MCF 10A (cell line): ENCODE measurements around the gene SLC38A3. TPM values are rescaled to one million over a fixed set of nuclear protein-coding genes. Genes with fewer than 3 reads are reported as not detected.

Source experiments
- BruUV-seq: library from RNA; stranded (reverse); fragments of 400-500 nt; replicated peaks from 2 replicates; lab custom pipeline; 2021; lab: Mats Ljungman, UMichigan
- CTCF ChIA-PET: fragments of 300-600 bp; sonication (Branson Sonifier 250); formaldehyde crosslinking; extraction: SDS; loops from one replicate; lab custom pipeline; 2021; ENCODE audit warnings: antibody characterized with exemption, inconsistent platforms; lab: Yijun Ruan, JAX
- POLR2A ChIA-PET: fragments of 300-600, 350-650 bp; sonication (Branson Sonifier 250); formaldehyde crosslinking; extraction: SDS; loops from one replicate; lab custom pipeline; 2020; ENCODE audit warnings: antibody characterized with exemption, inconsistent platforms; lab: Yijun Ruan, JAX
- DNase-seq: peaks from one replicate; pipeline ENCODE4 v3.0.0-alpha.2; 2018; ENCODE audit not compliant: unreplicated experiment
- H3K27ac Mint-ChIP-seq: one replicate; pipeline ENCODE4 v1.8.0; 2022; ENCODE audit warnings: mild to moderate bottlenecking, low read depth, mixed read lengths; ENCODE audit not compliant: unreplicated experiment
- H3K27me3 Mint-ChIP-seq: one replicate; pipeline ENCODE4 v1.8.0; 2022; ENCODE audit warnings: mixed read lengths; ENCODE audit not compliant: insufficient read depth, unreplicated experiment
- H3K36me3 Mint-ChIP-seq: one replicate; pipeline ENCODE4 v1.8.0; 2022; ENCODE audit warnings: mild to moderate bottlenecking, moderate library complexity, mixed read lengths; ENCODE audit not compliant: insufficient read depth, unreplicated experiment
- H3K4me1 Mint-ChIP-seq: one replicate; pipeline ENCODE4 v1.8.0; 2022; ENCODE audit warnings: mixed read lengths; ENCODE audit not compliant: insufficient read depth, unreplicated experiment
- H3K4me3 Mint-ChIP-seq: one replicate; pipeline ENCODE4 v1.8.0; 2022; ENCODE audit warnings: mild to moderate bottlenecking, moderate library complexity, mixed read lengths; ENCODE audit not compliant: unreplicated experiment
- H3K9me3 Mint-ChIP-seq: one replicate; pipeline ENCODE4 v1.8.0; 2022; ENCODE audit warnings: mixed read lengths; ENCODE audit not compliant: unreplicated experiment
- intact Hi-C: fragments of 100-400 bp; cut with micrococcal nuclease; formaldehyde crosslinking; loops from 2 replicates; pipeline ENCODE4 v1.14.1; 2022
- total RNA-seq: library from RNA; stranded (reverse); gene quantifications from 2 replicates; pipeline ENCODE4 v1.2.3, GENCODE V29; 2022
- TF ChIP-seq, protein P1 (sequence below): fragments of 200-600 bp; IDR thresholded peaks from one replicate; pipeline ENCODE4 v1.8.0; 2022; ENCODE audit warnings: antibody characterized with exemption, mild to moderate bottlenecking; ENCODE audit not compliant: unreplicated experiment

Gene SLC38A3
- total RNA-seq, 1 experiment from 2014 or later = not detected

DNA sequence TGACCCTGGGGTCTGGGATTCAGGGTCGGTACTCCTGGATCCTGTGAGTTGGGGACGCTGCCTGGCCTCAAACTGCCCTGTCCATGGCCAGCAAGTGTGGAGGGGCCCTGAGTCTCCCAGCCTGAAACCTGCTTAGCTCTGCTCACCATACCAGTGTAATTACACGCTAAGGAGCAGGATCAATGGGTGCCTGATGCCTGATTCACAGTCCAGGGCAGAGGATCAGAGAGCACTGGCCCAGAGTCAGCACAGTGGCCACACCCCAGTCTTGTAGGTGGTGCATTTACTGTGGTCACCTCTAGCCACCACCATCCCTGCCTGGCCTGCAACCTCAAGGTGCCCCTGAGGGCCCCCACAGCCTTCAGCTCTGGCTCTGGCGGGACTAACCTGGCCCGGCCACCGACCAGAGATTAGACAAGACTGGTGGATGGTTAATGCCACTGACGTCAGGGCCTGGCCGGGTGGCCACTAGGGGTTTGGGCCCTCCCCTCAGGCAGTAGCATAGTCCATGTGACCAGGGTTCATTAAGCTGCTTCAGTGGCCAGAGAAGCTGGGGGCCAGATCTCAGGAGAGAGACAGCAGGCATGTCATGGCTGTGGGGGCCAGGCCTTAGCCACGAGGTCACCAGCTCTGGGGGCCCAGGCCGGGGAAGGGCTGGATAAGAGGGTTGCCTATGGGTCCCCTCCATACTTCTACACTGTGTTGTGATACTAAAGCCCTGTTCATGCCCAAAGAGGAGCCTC is 3.3 kb upstream of the SLC38A3 start:
- Mint-ChIP-seq H3K4me1 (no peaks in the 10 kb centered on the region), H3K4me3 (no peak overlapping the region), H3K36me3 (no peaks in the 10 kb centered on the region), H3K27me3 (no peaks in the 10 kb centered on the region), H3K9me3 (no peaks in the 10 kb centered on the region), H3K27ac (no peak overlapping the region)
- ChIA-PET CTCF (interaction anchor here (0.6 to 3.4 kb wide), 6 partner anchors 10 to 265 kb away, joined by 3 to 28 read pairs (median 4); partner anchors contain the start of gene GNAT1), POLR2A (no interaction called here)
- DNase-seq = no peak
- TF ChIP-seq, protein P1, sequence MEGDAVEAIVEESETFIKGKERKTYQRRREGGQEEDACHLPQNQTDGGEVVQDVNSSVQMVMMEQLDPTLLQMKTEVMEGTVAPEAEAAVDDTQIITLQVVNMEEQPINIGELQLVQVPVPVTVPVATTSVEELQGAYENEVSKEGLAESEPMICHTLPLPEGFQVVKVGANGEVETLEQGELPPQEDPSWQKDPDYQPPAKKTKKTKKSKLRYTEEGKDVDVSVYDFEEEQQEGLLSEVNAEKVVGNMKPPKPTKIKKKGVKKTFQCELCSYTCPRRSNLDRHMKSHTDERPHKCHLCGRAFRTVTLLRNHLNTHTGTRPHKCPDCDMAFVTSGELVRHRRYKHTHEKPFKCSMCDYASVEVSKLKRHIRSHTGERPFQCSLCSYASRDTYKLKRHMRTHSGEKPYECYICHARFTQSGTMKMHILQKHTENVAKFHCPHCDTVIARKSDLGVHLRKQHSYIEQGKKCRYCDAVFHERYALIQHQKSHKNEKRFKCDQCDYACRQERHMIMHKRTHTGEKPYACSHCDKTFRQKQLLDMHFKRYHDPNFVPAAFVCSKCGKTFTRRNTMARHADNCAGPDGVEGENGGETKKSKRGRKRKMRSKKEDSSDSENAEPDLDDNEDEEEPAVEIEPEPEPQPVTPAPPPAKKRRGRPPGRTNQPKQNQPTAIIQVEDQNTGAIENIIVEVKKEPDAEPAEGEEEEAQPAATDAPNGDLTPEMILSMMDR = no peak
- BruUV-seq = no TSS peak
- intact Hi-C loops = no loop called here

DNA sequence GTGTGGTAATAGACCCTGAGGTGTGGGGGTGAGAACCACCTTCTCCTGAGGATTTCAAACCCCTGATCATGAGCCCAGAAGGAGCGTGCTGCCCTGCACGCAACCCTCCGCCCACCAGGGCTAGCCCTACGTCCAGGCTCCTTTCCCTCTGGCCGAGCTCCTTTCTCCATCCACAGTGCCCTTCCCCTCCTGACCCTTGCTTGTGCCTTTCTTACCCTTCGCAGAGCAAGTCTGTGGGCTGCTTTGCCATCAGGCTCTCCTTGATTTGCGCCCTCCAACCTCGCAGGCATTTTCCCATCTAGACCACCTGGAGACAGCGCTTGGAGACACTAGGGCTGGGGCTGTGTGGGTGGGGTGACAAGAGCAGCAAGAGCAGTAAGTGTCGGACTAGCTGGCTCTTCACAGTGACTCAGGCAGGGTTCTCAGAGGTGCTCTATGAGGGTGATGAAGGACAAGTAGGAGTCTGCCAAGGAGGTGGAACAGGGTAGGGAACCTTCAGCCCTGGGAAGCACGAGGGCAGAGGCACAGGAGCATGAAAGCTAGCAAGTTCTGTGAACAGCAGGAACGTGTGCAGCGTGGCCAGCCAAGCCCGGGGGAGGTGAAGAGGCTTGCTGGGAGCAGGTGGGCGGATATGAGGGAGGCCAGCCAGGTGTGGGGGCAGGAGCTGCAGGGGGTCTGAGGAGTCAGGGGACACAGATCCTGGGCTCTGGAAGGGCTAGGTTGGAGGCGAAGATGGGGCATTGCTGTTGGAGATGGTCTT is 2.5 kb upstream of the SLC38A3 start:
- H3K4me3 Mint-ChIP-seq = no peak overlapping the region
- intact Hi-C loops = no loop called here
- no TSS peak for BruUV-seq
- TF ChIP-seq, protein P1 = no peak
- CTCF ChIA-PET = interaction anchor here (0.6 to 3.4 kb wide), 8 partner anchors 7 to 146 kb away, joined by 3 to 28 read pairs (median 4); partner anchors contain the start of gene GNAT1
- no peak overlapping the region for H3K27ac Mint-ChIP-seq
- H3K27me3 Mint-ChIP-seq = no peaks in the 10 kb centered on the region
- DNase-seq = no peak
- H3K4me1 Mint-ChIP-seq = no peaks in the 10 kb centered on the region
- no peaks in the 10 kb centered on the region for H3K9me3 Mint-ChIP-seq
- POLR2A ChIA-PET = interaction anchor here (1.7 kb wide), 1 partner anchor 13 kb away, joined by 5 read pairs; no protein-coding TSS in a partner anchor
- H3K36me3 Mint-ChIP-seq = no peaks in the 10 kb centered on the region

DNA sequence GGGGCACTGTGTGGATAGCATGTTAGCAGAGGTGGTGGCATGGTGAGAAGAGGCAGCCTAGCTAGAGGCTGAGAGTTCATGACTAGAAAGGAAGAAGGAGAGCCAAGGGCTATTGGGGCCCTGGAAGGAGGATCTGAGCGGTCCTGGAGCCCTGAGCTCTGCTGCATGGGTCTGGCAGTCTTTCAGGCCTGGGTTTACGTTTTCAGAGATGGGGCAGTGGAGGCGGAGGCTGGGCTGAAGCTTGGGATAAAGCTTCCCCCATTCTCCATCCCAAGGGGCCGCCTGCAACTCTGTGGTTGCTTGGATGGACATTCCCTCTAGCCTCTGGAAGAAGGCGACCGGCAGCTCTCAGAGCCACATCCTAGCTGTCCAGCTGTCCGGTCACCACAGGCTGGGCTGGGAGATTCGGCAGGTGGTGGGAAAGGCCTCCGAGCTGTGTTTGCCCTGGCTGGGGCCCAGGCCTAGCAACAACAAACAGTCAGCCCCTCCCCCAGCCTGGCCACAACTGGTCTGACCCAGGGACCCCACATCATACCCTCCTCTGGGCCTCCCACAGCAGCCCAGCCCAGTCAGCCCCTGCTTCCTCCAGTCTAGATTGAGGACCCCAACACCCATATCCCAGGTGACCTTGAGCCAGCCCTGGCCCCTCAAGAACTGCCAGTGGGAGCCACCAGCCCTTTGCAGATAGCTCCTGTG is 1.8 kb upstream of the SLC38A3 start:
- Mint-ChIP-seq H3K4me1 (no peaks in the 10 kb centered on the region), H3K27ac (no peak overlapping the region), H3K36me3 (no peaks in the 10 kb centered on the region), H3K9me3 (no peaks in the 10 kb centered on the region), H3K4me3 (no peak overlapping the region), H3K27me3 (no peaks in the 10 kb centered on the region)
- intact Hi-C loops = no loop called here
- no peak for DNase-seq
- no TSS peak for BruUV-seq
- POLR2A ChIA-PET = interaction anchor here (0.7 to 1.7 kb wide), 2 partner anchors 12 to 22 kb away, joined by 3 to 5 read pairs; no protein-coding TSS in a partner anchor
- TF ChIP-seq, protein P1 = no peak
- CTCF ChIA-PET = interaction anchor here (1.0 to 3.4 kb wide), 7 partner anchors 8 to 81 kb away, joined by 3 to 28 read pairs (median 5); partner anchors contain the start of gene GNAT1
